Naive B cell (primary cell): ENCODE results near the gene ELOVL4. TPM values are rescaled to one million over a fixed set of nuclear protein-coding genes. Genes with fewer than 3 reads are reported as not detected.

Source experiments
- ATAC-seq, 2 donors: fragments of 150-1000 bp; cut with Tn5 transposase; 2 replicates each; pipeline ENCODE4 v1.10.0; 2021; ENCODE audit warnings: low read depth in 2 of 2, mild to moderate bottlenecking in 2 of 2, moderate library complexity in 2 of 2
- DNase-seq: peaks from one replicate; pipeline ENCODE4 v3.0.0; 2022
- H3K27ac Mint-ChIP-seq, 6 donors: one replicate each; pipeline ENCODE4 v1.8.0; 2020 to 2022; ENCODE audit warnings: mild to moderate bottlenecking in 6 of 6, mixed read lengths in 6 of 6, moderate library complexity in 5 of 6, inconsistent platforms in 2 of 6
- H3K27me3 Mint-ChIP-seq, 3 donors: one replicate each; pipeline ENCODE4 v1.8.0; 2021 to 2022; ENCODE audit warnings: mixed read lengths in 3 of 3, mild to moderate bottlenecking in 1 of 3
- H3K36me3 Mint-ChIP-seq, 2 donors: one replicate each; pipeline ENCODE4 v1.8.0; 2020 to 2022; ENCODE audit warnings: mixed read lengths in 2 of 2, inconsistent platforms in 1 of 2, mild to moderate bottlenecking in 1 of 2
- H3K4me1 Mint-ChIP-seq, 3 donors: one replicate each; pipeline ENCODE4 v1.8.0; 2020 to 2022; ENCODE audit warnings: mixed read lengths in 3 of 3, inconsistent platforms in 1 of 3, mild to moderate bottlenecking in 1 of 3, moderate library complexity in 1 of 3
- H3K4me3 Mint-ChIP-seq, 8 donors: one replicate each; pipeline ENCODE4 v1.8.0; 2020 to 2022; ENCODE audit warnings: mild to moderate bottlenecking in 8 of 8, mixed read lengths in 8 of 8, moderate library complexity in 8 of 8, inconsistent platforms in 2 of 8
- H3K9me3 Mint-ChIP-seq, 7 donors: one replicate each; pipeline ENCODE4 v1.8.0; 2020 to 2022; ENCODE audit warnings: mixed read lengths in 7 of 7, mild to moderate bottlenecking in 5 of 7, inconsistent platforms in 2 of 7, moderate library complexity in 1 of 7
- polyA plus RNA-seq, 6 donors: library from polyadenylated mRNA; unstranded; fragments of 300-500 nt; fragmentation: Illumina TruSeq; gene quantifications; one replicate each; pipeline ENCODE4 v1.2.3, GENCODE V29; 2021; ENCODE audit warnings: low read depth in 6 of 6

The ELOVL4 gene
- polyA plus RNA-seq = not detected

DNA sequence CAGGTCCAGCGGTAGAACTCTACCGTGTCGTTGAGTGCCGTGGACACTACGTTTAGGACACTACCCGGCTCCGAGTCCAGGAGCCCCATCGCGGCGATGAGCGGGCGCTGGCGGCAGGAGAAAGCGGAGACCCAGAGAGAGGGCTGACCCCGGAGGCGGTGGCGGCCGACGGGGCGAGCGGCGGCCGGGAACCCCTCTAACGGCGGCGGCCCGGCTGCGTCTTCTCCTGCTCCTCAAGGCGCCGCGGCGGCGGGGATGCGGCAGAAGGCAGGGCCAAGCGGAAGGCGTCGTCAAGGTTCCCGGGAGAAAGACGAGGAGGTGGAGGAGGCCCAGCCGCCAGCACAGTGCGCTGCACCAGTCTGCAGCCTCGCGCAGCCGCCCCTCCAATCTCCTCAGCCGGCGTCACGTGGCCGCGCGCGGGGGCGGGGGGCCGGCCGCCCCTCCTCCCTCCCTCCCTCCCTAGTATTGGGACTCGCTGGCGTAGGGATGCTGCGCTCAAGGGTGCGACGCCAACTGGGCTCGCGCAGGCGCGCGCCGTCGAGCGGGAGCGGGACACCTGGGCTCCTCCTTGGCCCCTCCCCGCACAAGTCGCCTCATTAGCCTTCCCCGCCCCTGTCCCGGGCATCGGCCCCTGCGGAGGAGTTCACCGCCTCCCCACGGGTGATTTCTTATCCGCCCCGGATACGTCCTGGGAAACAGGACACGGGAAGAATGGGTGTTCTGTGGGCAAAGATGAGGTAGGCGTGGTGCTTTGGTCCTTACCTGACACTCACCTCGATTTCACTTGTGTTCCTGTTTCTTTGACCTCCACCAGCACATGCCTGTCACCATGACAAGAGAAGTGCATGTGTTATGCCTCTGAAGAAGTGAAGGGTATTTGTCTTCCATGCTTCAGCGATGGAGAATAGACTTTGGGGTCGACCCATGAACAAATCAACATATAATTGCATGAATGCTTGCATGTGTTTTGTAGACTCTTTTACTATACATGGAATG is at the start of gene ELOVL4:
Gene ELOVL4 (minus strand): TSS at position 363 of the 996 bp plus-strand sequence. CDS start 274 bp downstream, at position 89.
- peaks cover 0 to 10% of the 10 kb centered on the region in 2 donors for H3K36me3 Mint-ChIP-seq
- no peak for DNase-seq
- ATAC-seq = peak; percentile 48 to 55
- peaks cover 0 to 3% (median 0%) of the 10 kb centered on the region in 7 donors for H3K9me3 Mint-ChIP-seq
- H3K27me3 Mint-ChIP-seq = peaks cover 55 to 66% (median 65%) of the 10 kb centered on the region in 3 donors
- peaks cover 11 to 18% (median 15%) of the 10 kb centered on the region in 3 donors for H3K4me1 Mint-ChIP-seq
- peak within 1 kb of the TSS; percentile 72 to 91 (median 87) for H3K4me3 Mint-ChIP-seq
- no peak within 1 kb of the TSS for H3K27ac Mint-ChIP-seq

DNA sequence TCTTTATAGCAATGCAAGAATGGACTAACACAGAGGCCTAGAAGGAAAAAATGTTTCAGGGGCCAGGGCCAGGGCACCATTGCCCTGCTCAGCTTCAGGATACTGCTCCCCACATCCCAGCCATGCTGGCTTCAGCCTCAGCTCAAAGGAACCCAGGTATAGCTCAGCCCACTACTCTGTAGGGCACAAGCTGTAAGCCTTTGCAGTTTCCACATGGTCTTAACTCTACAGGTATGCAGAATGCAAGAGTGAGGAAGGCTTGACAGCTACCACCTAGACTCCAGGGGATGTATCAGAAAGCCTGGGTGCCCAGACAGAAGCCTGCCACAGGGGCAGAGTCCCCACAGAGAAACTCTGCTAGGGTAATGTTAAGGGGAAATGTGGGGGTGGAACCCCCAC is 46.6 kb upstream of the ELOVL4 start:
- Mint-ChIP-seq H3K4me1 (no peaks in the 10 kb centered on the region), H3K9me3 (peaks cover 0 to 9% (median 0%) of the 10 kb centered on the region in 7 donors), H3K4me3 (no peak overlapping the region), H3K27me3 (peaks cover 8 to 29% (median 13%) of the 10 kb centered on the region in 3 donors), H3K27ac (no peak overlapping the region), H3K36me3 (peaks cover 4 to 7% of the 10 kb centered on the region in 2 donors)
- no peak for DNase-seq
- no peak for ATAC-seq

GRCh38 chr6:79993012-79993910 is 45.9 kb upstream of the ELOVL4 start:
- H3K36me3 Mint-ChIP-seq = peaks cover under 1 to 4% of the 10 kb centered on the region in 2 donors
- DNase-seq = no peak
- H3K4me1 Mint-ChIP-seq = no peaks in the 10 kb centered on the region
- H3K27ac Mint-ChIP-seq = peak overlapping the region in 1 of 6 donors; percentile 6
- H3K9me3 Mint-ChIP-seq = peaks cover 0 to 7% (median 0%) of the 10 kb centered on the region in 7 donors
- ATAC-seq = no peak
- H3K4me3 Mint-ChIP-seq = no peak overlapping the region
- H3K27me3 Mint-ChIP-seq = peaks cover 5 to 23% (median 6%) of the 10 kb centered on the region in 3 donors

- Mint-ChIP-seq H3K36me3 (no peaks in the 10 kb centered on the region), H3K27ac (peak overlapping the region in 1 of 6 donors; percentile 0), H3K4me1 (peaks cover 0 to 5% (median 0%) of the 10 kb centered on the region in 3 donors), H3K27me3 (peaks cover 0 to 8% (median 5%) of the 10 kb centered on the region in 3 donors), H3K4me3 (no peak overlapping the region), H3K9me3 (no peaks in the 10 kb centered on the region)
- DNase-seq = no peak
- no peak for ATAC-seq
These were observed 42.3 kb upstream of the ELOVL4 start for GRCh38 chr6:79989641-79990040.

GRCh38 chr6:79985128-79985527 is 37.8 kb upstream of the ELOVL4 start:
- no peak overlapping the region for H3K27ac Mint-ChIP-seq
- H3K36me3 Mint-ChIP-seq = no peaks in the 10 kb centered on the region
- H3K4me3 Mint-ChIP-seq = no peak overlapping the region
- ATAC-seq (no peak), DNase-seq (no peak)
- H3K4me1 Mint-ChIP-seq = peaks cover 0 to 6% (median 0%) of the 10 kb centered on the region in 3 donors
- no peaks in the 10 kb centered on the region for H3K9me3 Mint-ChIP-seq
- peaks cover 0 to 5% (median 0%) of the 10 kb centered on the region in 3 donors for H3K27me3 Mint-ChIP-seq

DNA sequence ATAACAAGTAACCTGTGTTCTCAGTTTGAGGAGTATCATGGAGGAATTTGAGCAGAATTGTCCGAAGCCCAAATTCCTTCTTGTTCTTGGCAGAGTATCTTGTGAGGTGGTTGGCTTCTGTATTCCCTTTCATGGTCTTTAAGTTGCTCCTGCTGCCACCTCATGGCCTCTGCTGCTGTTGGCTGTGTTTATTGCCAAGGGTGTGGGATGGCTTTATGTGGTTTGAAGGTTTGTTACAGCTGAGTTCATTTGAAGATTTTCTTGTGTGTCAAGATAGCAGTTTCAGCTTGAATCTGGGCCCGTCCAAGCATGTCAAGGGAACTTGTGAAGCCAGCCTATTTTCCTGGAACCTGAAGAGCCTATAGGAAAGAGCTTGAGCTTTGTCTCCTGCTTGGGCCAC is 36.9 kb upstream of the ELOVL4 start:
- peaks cover 0 to 6% (median 0%) of the 10 kb centered on the region in 3 donors for H3K4me1 Mint-ChIP-seq
- H3K36me3 Mint-ChIP-seq = no peaks in the 10 kb centered on the region
- H3K9me3 Mint-ChIP-seq = no peaks in the 10 kb centered on the region
- DNase-seq (no peak), ATAC-seq (no peak)
- no peak overlapping the region for H3K4me3 Mint-ChIP-seq
- peaks cover 0 to 7% (median 2%) of the 10 kb centered on the region in 3 donors for H3K27me3 Mint-ChIP-seq
- no peak overlapping the region for H3K27ac Mint-ChIP-seq

DNA sequence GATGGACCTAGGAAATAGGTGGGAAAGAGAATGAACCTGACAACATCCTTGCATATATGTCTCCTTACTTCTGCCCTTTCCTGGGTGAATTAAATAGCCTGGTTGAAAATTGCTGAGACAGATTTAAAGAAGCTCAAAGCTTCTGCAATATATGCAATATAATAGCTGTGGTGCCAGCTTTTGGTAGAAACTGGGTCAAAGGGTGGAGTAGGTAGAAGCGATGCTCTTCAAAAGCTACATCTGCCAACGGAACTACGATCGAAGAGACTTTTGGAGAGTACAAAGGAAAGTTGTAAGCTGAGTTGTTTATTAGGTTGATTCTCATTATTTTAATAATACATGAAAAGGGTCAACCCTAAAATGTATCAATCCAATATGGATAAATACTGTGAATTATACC is 34.3 kb upstream of the ELOVL4 start:
- DNase-seq (no peak), ATAC-seq (no peak)
- H3K27me3 Mint-ChIP-seq = peaks cover 0 to 17% (median 12%) of the 10 kb centered on the region in 3 donors
- no peak overlapping the region for H3K4me3 Mint-ChIP-seq
- no peak overlapping the region for H3K27ac Mint-ChIP-seq
- H3K36me3 Mint-ChIP-seq = no peaks in the 10 kb centered on the region
- H3K4me1 Mint-ChIP-seq = peaks cover 0 to 6% (median 0%) of the 10 kb centered on the region in 3 donors
- H3K9me3 Mint-ChIP-seq = peaks cover 0 to 3% (median 0%) of the 10 kb centered on the region in 7 donors

- Mint-ChIP-seq H3K4me1 (no peaks in the 10 kb centered on the region), H3K9me3 (peaks cover 22 to 50% (median 40%) of the 10 kb centered on the region in 7 donors), H3K4me3 (no peak overlapping the region), H3K36me3 (peaks cover 16 to 26% of the 10 kb centered on the region in 2 donors), H3K27ac (no peak overlapping the region), H3K27me3 (peaks cover 12 to 22% (median 13%) of the 10 kb centered on the region in 3 donors)
- no peak for DNase-seq
- ATAC-seq = no peak
These were observed 23.8 kb upstream of the ELOVL4 start for GRCh38 chr6:79971193-79971592.

DNA sequence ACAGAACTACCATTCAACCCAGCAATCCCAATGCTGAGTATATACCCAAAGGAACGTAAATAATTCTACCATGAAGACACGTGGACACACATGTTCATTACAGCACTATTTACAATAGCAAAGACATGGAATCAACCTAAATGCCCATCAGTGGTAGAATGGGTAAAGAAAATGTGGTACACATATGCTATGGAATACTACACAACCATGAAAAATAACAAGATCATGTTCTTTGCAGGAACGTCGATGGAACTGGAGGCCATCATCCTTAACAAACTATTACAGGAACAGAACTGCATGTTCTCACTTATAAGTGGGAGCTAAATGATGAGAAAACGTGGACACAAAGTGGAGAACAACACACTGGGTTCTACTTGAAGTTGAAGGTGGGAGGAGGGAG is 22.4 kb upstream of the ELOVL4 start:
- Mint-ChIP-seq H3K4me1 (no peaks in the 10 kb centered on the region), H3K4me3 (no peak overlapping the region), H3K27ac (no peak overlapping the region), H3K9me3 (peaks cover 28 to 63% (median 44%) of the 10 kb centered on the region in 7 donors), H3K27me3 (peaks cover 6 to 21% (median 20%) of the 10 kb centered on the region in 3 donors), H3K36me3 (peaks cover 16 to 32% of the 10 kb centered on the region in 2 donors)
- DNase-seq (no peak), ATAC-seq (no peak)

- ATAC-seq (no peak), DNase-seq (no peak)
- H3K4me3 Mint-ChIP-seq = no peak overlapping the region
- peaks cover 16 to 32% of the 10 kb centered on the region in 2 donors for H3K36me3 Mint-ChIP-seq
- no peaks in the 10 kb centered on the region for H3K4me1 Mint-ChIP-seq
- no peak overlapping the region for H3K27ac Mint-ChIP-seq
- peaks cover 4 to 20% (median 8%) of the 10 kb centered on the region in 3 donors for H3K27me3 Mint-ChIP-seq
- H3K9me3 Mint-ChIP-seq = peaks cover 28 to 63% (median 46%) of the 10 kb centered on the region in 7 donors
These were observed 19.8 kb upstream of the ELOVL4 start for GRCh38 chr6:79967178-79967577.

- Mint-ChIP-seq H3K4me3 (no peak overlapping the region), H3K27me3 (peaks cover 4 to 20% (median 8%) of the 10 kb centered on the region in 3 donors), H3K36me3 (peaks cover 16 to 32% of the 10 kb centered on the region in 2 donors), H3K9me3 (peaks cover 20 to 48% (median 32%) of the 10 kb centered on the region in 7 donors), H3K27ac (no peak overlapping the region), H3K4me1 (no peaks in the 10 kb centered on the region)
- ATAC-seq (no peak), DNase-seq (no peak)
These were observed 17.3 kb upstream of the ELOVL4 start for GRCh38 chr6:79964607-79965081.

DNA sequence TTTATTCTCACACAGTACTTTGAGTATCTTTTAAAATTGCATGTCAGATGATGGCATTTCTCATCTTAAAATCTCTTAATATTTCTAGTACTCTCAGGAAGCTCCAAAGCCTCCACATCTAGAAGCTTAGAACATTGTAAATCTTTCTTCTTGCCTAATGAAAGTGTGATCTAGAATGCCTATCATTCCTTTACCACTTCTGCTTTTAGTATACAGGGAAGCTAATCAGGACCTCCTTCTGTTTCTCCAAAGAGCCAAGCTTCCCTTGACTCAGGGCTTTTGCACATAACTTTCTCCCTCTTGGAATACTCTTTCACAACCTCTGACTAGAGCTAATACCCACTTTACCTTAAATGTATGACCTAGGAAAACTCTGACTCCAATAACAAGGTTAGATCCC is 7.5 kb upstream of the ELOVL4 start:
- H3K9me3 Mint-ChIP-seq = peaks cover 0 to 15% (median 7%) of the 10 kb centered on the region in 7 donors

DNA sequence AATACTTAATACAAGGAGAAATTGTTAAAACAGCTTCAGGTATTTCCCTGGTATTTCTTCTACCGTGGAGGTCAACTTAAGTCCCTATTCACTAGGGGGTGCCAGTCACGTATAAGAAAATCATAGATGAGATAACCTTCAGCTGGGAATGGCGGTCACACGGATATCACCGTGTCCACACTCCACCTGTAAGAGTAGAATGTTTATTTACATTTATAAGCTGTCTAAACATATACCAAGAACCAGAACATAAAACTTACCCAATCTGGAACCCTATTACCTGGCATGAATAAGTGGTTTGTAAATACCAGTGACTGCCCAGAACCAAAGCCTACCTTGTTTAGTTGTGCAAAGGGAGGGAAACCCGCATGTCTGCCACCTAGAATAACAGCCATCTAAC is 1.9 kb upstream of the ELOVL4 start:
- Mint-ChIP-seq H3K27me3 (peaks cover 51 to 66% (median 65%) of the 10 kb centered on the region in 3 donors), H3K27ac (no peak overlapping the region), H3K9me3 (peaks cover 0 to 3% (median 0%) of the 10 kb centered on the region in 7 donors), H3K36me3 (peaks cover 0 to 15% of the 10 kb centered on the region in 2 donors), H3K4me1 (peaks cover 11 to 18% (median 15%) of the 10 kb centered on the region in 3 donors), H3K4me3 (peak overlapping the region in 1 of 8 donors; percentile 13)
- ATAC-seq = no peak
- no peak for DNase-seq

More for the DNA sequence above, 7.5 kb upstream of the ELOVL4 start:
- H3K4me3 Mint-ChIP-seq = no peak overlapping the region
- ATAC-seq (no peak), DNase-seq (no peak)
- peaks cover 26 to 61% (median 42%) of the 10 kb centered on the region in 3 donors for H3K27me3 Mint-ChIP-seq
- no peaks in the 10 kb centered on the region for H3K4me1 Mint-ChIP-seq
- peaks cover 0 to 8% of the 10 kb centered on the region in 2 donors for H3K36me3 Mint-ChIP-seq
- no peak overlapping the region for H3K27ac Mint-ChIP-seq
